Left cardiac atrium (tissue), 4 donors: Measurements from ENCODE around the gene RLF. TPM values are rescaled to one million over a fixed set of nuclear protein-coding genes. Genes with fewer than 3 reads are reported as not detected.
"Not testable (repeated sequence)": the region's sequence is repeated elsewhere in the genome, so short reads cannot be mapped to it uniquely, and the experiment has no call there.

Experiments
- ATAC-seq, 2 donors: fragments of 200-7000 bp; cut with Tn5 transposase; one replicate each; pipeline ENCODE4 v1.9.1; 2020; ENCODE audit warnings: mild to moderate bottlenecking in 2 of 2, moderate library complexity in 2 of 2
- DNase-seq: peaks from one replicate; pipeline ENCODE4 v3.0.0-alpha.2; 2020
- intact Hi-C, 2 donors: fragments of 100-400 bp; cut with DNase I; formaldehyde crosslinking; loops; one replicate each; pipeline versions ENCODE4 v1.14.1 to v1.15.1; 2022 to 2023
- total RNA-seq, 2 donors: library from RNA; stranded (reverse); fragmentation: NEBNext Ultra II Directional; extraction: Animal tissue kit (Norgen Biotek cat#: 25700); gene quantifications; one replicate each; pipeline ENCODE4 v1.2.1, GENCODE V29; 2021
- donor health status: DM: no; HTN: yes; CAD: no.
- donor health status: DM: no; HTN: yes; CAD: no; lungs with severe emphysema.
- donor health status: DM: yes; HTN: yes; CAD: no.
- donor health status: Dilated cardiomyopathy.

The RLF gene
- total RNA-seq, 2 donors from 2014 or later: 11.7 to 13.9 TPM

GRCh38 chr1:40218333-40218732, 57.1 kb downstream of the RLF start:
- intact Hi-C loops: no loop called here
- ATAC-seq (no peak), DNase-seq (no peak)

- intact Hi-C loops, ATAC-seq, DNase-seq: not testable (repeated sequence)
Observed at GRCh38 chr1:40221471-40221905, 60.3 kb downstream of the RLF start.

- no peak for DNase-seq
- intact Hi-C loops: no loop called here
- no peak for ATAC-seq
Observed at GRCh38 chr1:40221977-40222772, 61.0 kb downstream of the RLF start.

- intact Hi-C loops: no loop called here
- no peak for DNase-seq
- ATAC-seq: no peak
Observed at GRCh38 chr1:40224040-40224439, 62.9 kb downstream of the RLF start.

- intact Hi-C loops: no loop called here
- no peak for ATAC-seq
- DNase-seq: no peak
Observed at GRCh38 chr1:40226192-40226591, 65.0 kb downstream of the RLF start.

GRCh38 chr1:40232444-40232843, 71.3 kb downstream of the RLF start:
- DNase-seq (no peak), ATAC-seq (no peak)
- intact Hi-C loops: no loop called here

- no peak for ATAC-seq
- intact Hi-C loops: no loop called here
- DNase-seq: no peak
Observed at GRCh38 chr1:40239626-40240025, 78.4 kb downstream of the RLF start.

- ATAC-seq: no peak
Observed at GRCh38 chr1:40240390-40240789, 79.2 kb downstream of the RLF start.

GRCh38 chr1:40241362-40241761, 80.2 kb downstream of the RLF start:
- ATAC-seq: no peak
- intact Hi-C loops: no loop called here

More at GRCh38 chr1:40240390-40240789, 79.2 kb downstream of the RLF start:
- intact Hi-C loops: no loop called here
- no peak for DNase-seq

GRCh38 chr1:40243351-40243750, 82.2 kb downstream of the RLF start:
- intact Hi-C loops: no loop called here
- DNase-seq: no peak
- no peak for ATAC-seq

More at GRCh38 chr1:40241362-40241761, 80.2 kb downstream of the RLF start:
- no peak for DNase-seq

GRCh38 chr1:40244138-40244744, 83.1 kb downstream of the RLF start:
- intact Hi-C loops: no loop called here
- DNase-seq (no peak), ATAC-seq (no peak)

GRCh38 chr1:40245686-40246085, 84.5 kb downstream of the RLF start:
- intact Hi-C loops: no loop called here
- DNase-seq: no peak
- no peak for ATAC-seq

- DNase-seq (no peak), ATAC-seq (no peak)
- intact Hi-C loops: no loop called here
Observed at GRCh38 chr1:40247655-40248054, 86.5 kb downstream of the RLF start, which contains the start of gene TMCO2. Gene TMCO2 (plus strand): TSS chr1:40247937. CDS start chr1:40247994, 57 bp downstream.

GRCh38 chr1:40248412-40248811, 87.2 kb downstream of the RLF start:
- intact Hi-C loops: no loop called here
- ATAC-seq (no peak), DNase-seq (no peak)

GRCh38 chr1:40251456-40251855, 90.3 kb downstream of the RLF start:
- ATAC-seq: no peak
- no peak for DNase-seq
- intact Hi-C loops: no loop called here

- intact Hi-C loops: no loop called here
Observed at GRCh38 chr1:40252601-40253000, 91.4 kb downstream of the RLF start.

GRCh38 chr1:40255231-40255630, 94.0 kb downstream of the RLF start:
- ATAC-seq: no peak
- intact Hi-C loops: no loop called here
- DNase-seq: no peak

More at GRCh38 chr1:40252601-40253000, 91.4 kb downstream of the RLF start:
- DNase-seq (no peak), ATAC-seq (no peak)

GRCh38 chr1:40256401-40257084, 95.4 kb downstream of the RLF start:
- intact Hi-C loops: no loop called here
- no peak for DNase-seq
- no peak for ATAC-seq

- DNase-seq (peak; percentile 24), ATAC-seq (peak; percentile 14 to 17)
- intact Hi-C loops: no loop called here
Observed at GRCh38 chr1:40257313-40257687, 96.1 kb downstream of the RLF start.
